ENCODE results near the gene SCO1.

DNA sequence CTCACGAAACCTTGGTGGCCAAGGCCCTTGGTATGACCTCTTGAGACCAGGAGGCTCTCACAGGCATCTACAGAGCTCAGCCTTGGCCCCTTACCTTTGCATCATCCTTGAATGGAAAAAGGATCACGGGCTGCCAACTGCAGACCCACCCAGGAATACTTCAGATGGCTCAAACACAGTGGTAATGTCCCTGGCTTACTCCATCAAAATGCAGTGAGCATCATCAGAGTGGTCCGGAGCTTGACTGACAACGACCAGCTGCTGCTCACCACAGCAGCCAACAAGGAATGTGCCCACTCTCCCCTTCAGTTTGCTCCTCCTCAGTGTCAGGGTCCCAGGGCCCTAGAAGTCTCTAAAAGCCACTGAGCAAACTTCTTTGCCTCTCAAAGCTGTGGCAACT lies 22.6 kb downstream of the SCO1 start:
- TF ChIP-seq EP300 (IDR thresholded peaks at IDR 0.05) (no peak), POLR2A (IDR thresholded peaks at IDR 0.05) (no peak)
- TF ChIP-seq, protein P1, sequence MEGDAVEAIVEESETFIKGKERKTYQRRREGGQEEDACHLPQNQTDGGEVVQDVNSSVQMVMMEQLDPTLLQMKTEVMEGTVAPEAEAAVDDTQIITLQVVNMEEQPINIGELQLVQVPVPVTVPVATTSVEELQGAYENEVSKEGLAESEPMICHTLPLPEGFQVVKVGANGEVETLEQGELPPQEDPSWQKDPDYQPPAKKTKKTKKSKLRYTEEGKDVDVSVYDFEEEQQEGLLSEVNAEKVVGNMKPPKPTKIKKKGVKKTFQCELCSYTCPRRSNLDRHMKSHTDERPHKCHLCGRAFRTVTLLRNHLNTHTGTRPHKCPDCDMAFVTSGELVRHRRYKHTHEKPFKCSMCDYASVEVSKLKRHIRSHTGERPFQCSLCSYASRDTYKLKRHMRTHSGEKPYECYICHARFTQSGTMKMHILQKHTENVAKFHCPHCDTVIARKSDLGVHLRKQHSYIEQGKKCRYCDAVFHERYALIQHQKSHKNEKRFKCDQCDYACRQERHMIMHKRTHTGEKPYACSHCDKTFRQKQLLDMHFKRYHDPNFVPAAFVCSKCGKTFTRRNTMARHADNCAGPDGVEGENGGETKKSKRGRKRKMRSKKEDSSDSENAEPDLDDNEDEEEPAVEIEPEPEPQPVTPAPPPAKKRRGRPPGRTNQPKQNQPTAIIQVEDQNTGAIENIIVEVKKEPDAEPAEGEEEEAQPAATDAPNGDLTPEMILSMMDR (IDR thresholded peaks at IDR 0.05), result no peak

Measured in gastroesophageal sphincter (tissue), 3 donors.